GM21367 (cell line): ENCODE measurements around the gene METTL16.

ENCODE experiments used
- ATAC-seq: cut with Tn5 transposase; IDR thresholded peaks from one replicate; pipeline ENCODE4 v1.9.1; 2021; ENCODE audit not compliant: unreplicated experiment

Gene METTL16

GRCh38 chr17:2368359-2368758, 143.3 kb downstream of the METTL16 start:
- no peak for ATAC-seq

- no peak for ATAC-seq
These were observed 144.8 kb downstream of the METTL16 start for GRCh38 chr17:2366747-2367494.
